ENCODE measurements around the gene TACR3. TPM values are rescaled to one million over a fixed set of nuclear protein-coding genes. Genes with fewer than 3 reads are reported as not detected.

TACR3 gene
- total and polyA plus RNA-seq, 2 of the 4 experiments (the other 2 are of a cell fraction): not detected

DNA sequence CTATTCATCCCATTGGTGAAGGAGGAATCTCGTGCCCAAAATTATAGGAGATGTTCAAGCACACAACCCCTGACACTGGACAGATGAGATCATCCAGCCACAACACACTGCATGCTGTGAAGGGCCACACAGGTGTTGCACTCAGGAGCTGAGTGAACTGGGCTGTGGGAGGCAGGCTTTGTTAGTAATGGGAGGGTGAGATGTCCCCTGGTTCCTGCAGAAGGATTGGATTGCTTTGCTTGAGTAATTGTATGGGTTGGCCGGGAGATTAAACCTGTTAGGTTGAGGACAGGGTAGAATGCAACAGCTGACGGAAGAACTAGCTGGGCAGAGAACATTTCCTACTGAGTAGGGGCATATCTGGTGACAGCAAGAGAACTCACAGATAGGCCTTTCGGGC lies 152.2 kb downstream of the TACR3 start:
- WGBS, 2 experiments (ENCODE audit: extremely low coverage in 2 of 2, insufficient read length in 1 of 2): 40% methylated on average over 1 of the region's 4 CpGs; no CpG with 5 or more reads in 1 of the 2 experiments
- in situ Hi-C loops (cut with MboI; ENCODE audit: low sequenced_read_pairs): no loop called here
- no TSS peak for BruUV-seq (replicated peaks)
- Histone ChIP-seq H3K14ac (replicated peaks; ENCODE audit: low read depth, low read length) (no peak overlapping the region), H3K9me3 (ENCODE audit: control insufficient read depth, insufficient read depth, low read length) (peaks cover 6% of the 10 kb centered on the region), H4K5ac (ENCODE audit: low read depth, low read length) (no peak overlapping the region), H3K9ac (ENCODE audit: low read depth, low read length) (no peak overlapping the region), H3K56ac (ENCODE audit: extremely low read depth, insufficient read depth, low read length) (no peak overlapping the region), H3K79me1 (ENCODE audit: low read depth in 1 of 2, low read length in 2 of 2) (no peaks in the 10 kb centered on the region), H2BK20ac (ENCODE audit: low read depth, low read length) (no peak overlapping the region), H2BK5ac (ENCODE audit: low read depth, low read length, poor library complexity, severe bottlenecking) (no peak overlapping the region), H3K9me1 (ENCODE audit: insufficient read depth, low read length) (no peaks in the 10 kb centered on the region), H3K36me3 (ENCODE audit: control insufficient read depth, insufficient read depth, low read length) (no peaks in the 10 kb centered on the region), H2BK120ac (ENCODE audit: low read depth, low read length) (no peak overlapping the region), H3K4me1 (ENCODE audit: control insufficient read depth, insufficient read depth, low read length) (no peaks in the 10 kb centered on the region), H2AFZ (replicated peaks; ENCODE audit: low read length, poor library complexity) (no peak overlapping the region), H3K18ac (ENCODE audit: low read depth, low read length) (no peak overlapping the region), H2AK5ac (ENCODE audit: low read depth, low read length) (no peak overlapping the region), H3K27ac (ENCODE audit: insufficient read depth, low read length) (no peak overlapping the region), H3K23ac (ENCODE audit: low read depth, low read length) (no peak overlapping the region), H2BK15ac (ENCODE audit: low read depth, low read length) (no peak overlapping the region), H2AK9ac (replicated peaks; ENCODE audit: low read depth, low read length, poor library complexity) (no peak overlapping the region), H3K27me3 (ENCODE audit: control insufficient read depth, insufficient read depth, low read length) (no peaks in the 10 kb centered on the region), H4K91ac (ENCODE audit: insufficient read depth, low read depth, low read length) (no peak overlapping the region), H4K8ac (ENCODE audit: low read depth in 2 of 2, low read length in 2 of 2) (no peak overlapping the region), H4K20me1 (ENCODE audit: insufficient read depth, low read length) (no peaks in the 10 kb centered on the region), H3K4me2 (ENCODE audit: low read depth, low read length) (no peak overlapping the region), H3K4ac (ENCODE audit: low read depth, low read length) (no peak overlapping the region), H3K4me3 (ENCODE audit: insufficient read depth, low read depth, low read length) (no peak overlapping the region)
- ATAC-seq (ENCODE audit: low read depth) (no peak), DNase-seq (no peak)
- CTCF ChIA-PET: no interaction called here
- TF ChIP-seq FOS (IDR thresholded peaks at IDR 0.05; ENCODE audit: low read depth, low read length) (no peak), CHD1 (IDR thresholded peaks at IDR 0.05; ENCODE audit: low read depth, low read length) (no peak), BHLHE40 (IDR thresholded peaks at IDR 0.05; ENCODE audit: low read depth, low read length) (no peak), MAFK (IDR thresholded peaks at IDR 0.05; ENCODE audit: low read depth, low read length) (no peak), MAZ (IDR thresholded peaks at IDR 0.05; ENCODE audit: borderline replicate concordance, low read depth, low read length) (no peak), RAD21 (IDR thresholded peaks at IDR 0.05; ENCODE audit: low read length) (no peak), RFX5 (IDR thresholded peaks at IDR 0.05; ENCODE audit: low read depth, low read length) (no peak), MXI1 (IDR thresholded peaks at IDR 0.05; ENCODE audit: borderline replicate concordance, low read depth, low read length) (no peak), NFE2L2 (IDR thresholded peaks at IDR 0.05; ENCODE audit: low read depth, low read length) (no peak), SMC3 (IDR thresholded peaks at IDR 0.05; ENCODE audit: low read depth, low read length) (no peak), CEBPB (IDR thresholded peaks at IDR 0.05; ENCODE audit: low read depth, low read length) (no peak), POLR2A (IDR thresholded peaks at IDR 0.05; ENCODE audit: low read depth, low read length) (no peak)
- TF ChIP-seq, protein P1, sequence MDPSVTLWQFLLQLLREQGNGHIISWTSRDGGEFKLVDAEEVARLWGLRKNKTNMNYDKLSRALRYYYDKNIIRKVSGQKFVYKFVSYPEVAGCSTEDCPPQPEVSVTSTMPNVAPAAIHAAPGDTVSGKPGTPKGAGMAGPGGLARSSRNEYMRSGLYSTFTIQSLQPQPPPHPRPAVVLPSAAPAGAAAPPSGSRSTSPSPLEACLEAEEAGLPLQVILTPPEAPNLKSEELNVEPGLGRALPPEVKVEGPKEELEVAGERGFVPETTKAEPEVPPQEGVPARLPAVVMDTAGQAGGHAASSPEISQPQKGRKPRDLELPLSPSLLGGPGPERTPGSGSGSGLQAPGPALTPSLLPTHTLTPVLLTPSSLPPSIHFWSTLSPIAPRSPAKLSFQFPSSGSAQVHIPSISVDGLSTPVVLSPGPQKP (IDR thresholded peaks at IDR 0.05; ENCODE audit: borderline replicate concordance, low read depth, low read length): no peak
- TF ChIP-seq, protein P2, sequence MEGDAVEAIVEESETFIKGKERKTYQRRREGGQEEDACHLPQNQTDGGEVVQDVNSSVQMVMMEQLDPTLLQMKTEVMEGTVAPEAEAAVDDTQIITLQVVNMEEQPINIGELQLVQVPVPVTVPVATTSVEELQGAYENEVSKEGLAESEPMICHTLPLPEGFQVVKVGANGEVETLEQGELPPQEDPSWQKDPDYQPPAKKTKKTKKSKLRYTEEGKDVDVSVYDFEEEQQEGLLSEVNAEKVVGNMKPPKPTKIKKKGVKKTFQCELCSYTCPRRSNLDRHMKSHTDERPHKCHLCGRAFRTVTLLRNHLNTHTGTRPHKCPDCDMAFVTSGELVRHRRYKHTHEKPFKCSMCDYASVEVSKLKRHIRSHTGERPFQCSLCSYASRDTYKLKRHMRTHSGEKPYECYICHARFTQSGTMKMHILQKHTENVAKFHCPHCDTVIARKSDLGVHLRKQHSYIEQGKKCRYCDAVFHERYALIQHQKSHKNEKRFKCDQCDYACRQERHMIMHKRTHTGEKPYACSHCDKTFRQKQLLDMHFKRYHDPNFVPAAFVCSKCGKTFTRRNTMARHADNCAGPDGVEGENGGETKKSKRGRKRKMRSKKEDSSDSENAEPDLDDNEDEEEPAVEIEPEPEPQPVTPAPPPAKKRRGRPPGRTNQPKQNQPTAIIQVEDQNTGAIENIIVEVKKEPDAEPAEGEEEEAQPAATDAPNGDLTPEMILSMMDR (conservative IDR thresholded peaks at IDR 0.05; ENCODE audit: low read depth, low read length): no peak
- TF ChIP-seq, protein P3, sequence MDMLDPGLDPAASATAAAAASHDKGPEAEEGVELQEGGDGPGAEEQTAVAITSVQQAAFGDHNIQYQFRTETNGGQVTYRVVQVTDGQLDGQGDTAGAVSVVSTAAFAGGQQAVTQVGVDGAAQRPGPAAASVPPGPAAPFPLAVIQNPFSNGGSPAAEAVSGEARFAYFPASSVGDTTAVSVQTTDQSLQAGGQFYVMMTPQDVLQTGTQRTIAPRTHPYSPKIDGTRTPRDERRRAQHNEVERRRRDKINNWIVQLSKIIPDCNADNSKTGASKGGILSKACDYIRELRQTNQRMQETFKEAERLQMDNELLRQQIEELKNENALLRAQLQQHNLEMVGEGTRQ (IDR thresholded peaks at IDR 0.05; ENCODE audit: low read depth, low read length): no peak
- POLR2A ChIA-PET (ENCODE audit: unreplicated experiment): no interaction called here
- intact Hi-C loops (cut with micrococcal nuclease): no loop called here
- dilution Hi-C loops (cut with HindIII; ENCODE audit: low sequenced_read_pairs, unreplicated experiment): no loop called here

Measured in IMR-90 (cell line).